A673 (cell line): ENCODE results near the gene MKX.

Experiments
- CTCF ChIP-seq: fragments of 300-800, 200-600 bp; sonication (generic); conservative IDR thresholded peaks from 2 replicates; pipeline ENCODE4 v1.5.1; 2017; ENCODE audit warnings: low read depth, mild to moderate bottlenecking, antibody characterized with exemption, low read length, moderate library complexity, mixed read lengths
- EZH2 ChIP-seq: fragments of 200-600 bp; sonication (generic); IDR thresholded peaks from 2 replicates; pipeline ENCODE4 v1.6.1; 2017; ENCODE audit warnings: borderline replicate concordance, low read depth, mild to moderate bottlenecking, mixed read lengths, antibody characterized with exemption, low read length; ENCODE audit not compliant: poor library complexity, severe bottlenecking

GRCh38 chr10:27660268-27660667 lies 85.4 kb downstream of the MKX start:
- TF ChIP-seq EZH2: no peak
- TF ChIP-seq CTCF: no peak
